PC-9 (cell line): Measurements from ENCODE around the gene OTX1. TPM values are rescaled to one million over a fixed set of nuclear protein-coding genes. Genes with fewer than 3 reads are reported as not detected.

Experiments used
- BruUV-seq: library from RNA; stranded (reverse); fragments of 400-500 nt; replicated peaks from 2 replicates; lab custom pipeline; 2021; lab: Mats Ljungman, UMichigan
- CTCF ChIA-PET: fragments of 300-600 bp; sonication (Branson Sonifier 250); formaldehyde crosslinking; loops from one replicate; lab custom pipeline; 2022; ENCODE audit warnings: antibody characterized with exemption; lab: Charles Lee
- POLR2A ChIA-PET: fragments of 300-600 bp; sonication (Branson Sonifier 250); formaldehyde crosslinking; loops from one replicate; lab custom pipeline; 2022; ENCODE audit warnings: antibody characterized with exemption; ENCODE audit not compliant: unreplicated experiment; lab: Charles Lee
- DNase-seq, 2 experiments: peaks; one replicate each; pipeline versions ENCODE4 v3.0.0 to v3.0.0-alpha.2; 2015 to 2022; ENCODE audit warnings: mixed read lengths in 1 of 2
- H2AFZ ChIP-seq: fragments of 200-600 bp; sonication (generic); 2 replicates; pipeline ENCODE4 v1.8.1; 2017; ENCODE audit warnings: antibody characterized with exemption
- H3F3A ChIP-seq: fragments of 200-600 bp; sonication (generic); 2 replicates; pipeline ENCODE4 v1.8.1; 2017; ENCODE audit warnings: antibody characterized with exemption, mild to moderate bottlenecking, low read depth; ENCODE audit not compliant: insufficient read depth
- H3K27ac ChIP-seq: fragments of 200-600 bp; sonication (generic); 2 replicates; pipeline ENCODE4 v1.6.1; 2016; ENCODE audit warnings: mixed run types
- H3K27me3 ChIP-seq: fragments of 200-600 bp; sonication (generic); 2 replicates; pipeline ENCODE4 v1.6.1; 2016; ENCODE audit warnings: low read depth, mixed run types; ENCODE audit not compliant: insufficient read depth
- H3K36me3 ChIP-seq: fragments of 200-600 bp; sonication (generic); 2 replicates; pipeline ENCODE4 v1.6.1; 2016; ENCODE audit warnings: low read depth, mixed run types
- H3K4me1 ChIP-seq: fragments of 200-600 bp; sonication (generic); replicated peaks from 2 replicates; pipeline ENCODE4 v1.6.1; 2016; ENCODE audit warnings: mixed run types; ENCODE audit not compliant: insufficient read depth
- H3K4me2 ChIP-seq: fragments of 200-600 bp; sonication (generic); 2 replicates; pipeline ENCODE4 v1.6.1; 2017; ENCODE audit warnings: mixed run types
- H3K4me3 ChIP-seq: fragments of 200-600 bp; sonication (generic); 2 replicates; pipeline ENCODE4 v1.6.1; 2016; ENCODE audit warnings: mixed run types
- H3K79me2 ChIP-seq: fragments of 200-600 bp; sonication (generic); 2 replicates; pipeline ENCODE4 v1.6.1; 2017; ENCODE audit warnings: low read depth, mixed run types
- H3K9me2 ChIP-seq: fragments of 200-600 bp; sonication (generic); 2 replicates; pipeline ENCODE4 v1.8.1; 2017; ENCODE audit warnings: mild to moderate bottlenecking; ENCODE audit not compliant: insufficient read depth
- H3K9me3 ChIP-seq: fragments of 200-600 bp; sonication (generic); 2 replicates; pipeline ENCODE4 v1.8.1; 2016; ENCODE audit warnings: low read depth; ENCODE audit not compliant: insufficient read depth
- H4K20me1 ChIP-seq: fragments of 200-600 bp; sonication (generic); 2 replicates; pipeline ENCODE4 v1.8.1; 2017; ENCODE audit not compliant: insufficient read depth
- EZH2 ChIP-seq: fragments of 200-600 bp; sonication (generic); IDR thresholded peaks from 2 replicates; pipeline ENCODE4 v1.8.0; 2017; ENCODE audit warnings: antibody characterized with exemption, low read depth
- intact Hi-C: fragments of 100-400 bp; cut with micrococcal nuclease; formaldehyde crosslinking; loops from one replicate; pipeline ENCODE4 v1.10.0; 2022; ENCODE audit not compliant: unreplicated experiment
- total RNA-seq: library from RNA; stranded (reverse); gene quantifications from 2 replicates; pipeline ENCODE4 v1.2.3, GENCODE V29; 2021
- TF ChIP-seq, protein P1 (sequence below): fragments of 200-600 bp; sonication (generic); conservative IDR thresholded peaks from 2 replicates; pipeline ENCODE4 v1.6.1; 2017; ENCODE audit warnings: mixed run types, antibody characterized with exemption, mild to moderate bottlenecking, moderate library complexity

OTX1 gene
- total RNA-seq, 1 experiment from 2014 or later, result 6.8 TPM

DNA sequence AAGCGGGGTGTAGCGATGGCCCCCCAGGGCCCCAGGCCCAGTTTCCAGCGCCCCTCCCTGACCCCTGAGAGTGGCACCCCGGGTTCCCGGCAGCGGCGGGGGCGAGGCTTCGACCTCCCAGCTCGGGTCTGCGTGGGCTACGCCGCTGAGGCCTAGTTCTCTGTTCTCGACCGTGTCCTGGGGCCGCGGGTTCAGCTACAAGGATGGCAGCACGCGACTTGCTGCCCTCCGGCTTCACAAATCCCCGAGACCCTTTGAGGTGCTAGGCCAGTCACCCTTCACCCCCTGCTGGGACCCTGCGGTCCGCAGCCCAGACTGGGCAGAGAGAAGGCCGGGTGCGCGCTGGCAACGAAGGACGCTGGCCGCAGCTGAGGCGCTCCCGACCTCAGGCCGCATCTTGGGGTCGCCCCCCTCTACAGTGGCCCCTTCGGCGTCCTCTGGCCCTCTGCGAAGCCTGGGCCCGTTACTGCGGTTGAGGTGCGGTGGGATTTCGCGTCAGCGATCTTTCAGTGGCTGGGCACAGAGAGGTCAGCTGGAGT is 1.2 kb downstream of the OTX1 start:
- no peaks in the 10 kb centered on the region for H3K9me3 ChIP-seq
- no peaks in the 10 kb centered on the region for H4K20me1 ChIP-seq
- 0 out of 2 replicates have a peak, but pooled peaks cover 6% of the 10 kb centered on the region for H3K4me1 ChIP-seq
- intact Hi-C loops, result loop anchor here (2.0 kb wide), 1 partner anchor 1699 kb away; no protein-coding TSS in a partner anchor
- no peaks in the 10 kb centered on the region for H3K9me2 ChIP-seq
- no peaks in the 10 kb centered on the region for H3K36me3 ChIP-seq
- no peaks in the 10 kb centered on the region for H3K27me3 ChIP-seq
- ChIA-PET POLR2A (interaction anchor here (0.7 kb wide), 1 partner anchor 417 kb away, joined by 9 read pairs; no protein-coding TSS in a partner anchor), CTCF (interaction anchor here (0.7 kb wide), 1 partner anchor 261 kb away, joined by 24 read pairs; no protein-coding TSS in a partner anchor)
- H3K27ac ChIP-seq, result no peak overlapping the region
- DNase-seq, result no peak
- H2AFZ ChIP-seq, result peak overlapping the region; percentile 100; the same call in 1 of the 2 replicates
- no peaks in the 10 kb centered on the region; the same call in 1 of the 2 replicates for H3F3A ChIP-seq
- TF ChIP-seq, protein P1, sequence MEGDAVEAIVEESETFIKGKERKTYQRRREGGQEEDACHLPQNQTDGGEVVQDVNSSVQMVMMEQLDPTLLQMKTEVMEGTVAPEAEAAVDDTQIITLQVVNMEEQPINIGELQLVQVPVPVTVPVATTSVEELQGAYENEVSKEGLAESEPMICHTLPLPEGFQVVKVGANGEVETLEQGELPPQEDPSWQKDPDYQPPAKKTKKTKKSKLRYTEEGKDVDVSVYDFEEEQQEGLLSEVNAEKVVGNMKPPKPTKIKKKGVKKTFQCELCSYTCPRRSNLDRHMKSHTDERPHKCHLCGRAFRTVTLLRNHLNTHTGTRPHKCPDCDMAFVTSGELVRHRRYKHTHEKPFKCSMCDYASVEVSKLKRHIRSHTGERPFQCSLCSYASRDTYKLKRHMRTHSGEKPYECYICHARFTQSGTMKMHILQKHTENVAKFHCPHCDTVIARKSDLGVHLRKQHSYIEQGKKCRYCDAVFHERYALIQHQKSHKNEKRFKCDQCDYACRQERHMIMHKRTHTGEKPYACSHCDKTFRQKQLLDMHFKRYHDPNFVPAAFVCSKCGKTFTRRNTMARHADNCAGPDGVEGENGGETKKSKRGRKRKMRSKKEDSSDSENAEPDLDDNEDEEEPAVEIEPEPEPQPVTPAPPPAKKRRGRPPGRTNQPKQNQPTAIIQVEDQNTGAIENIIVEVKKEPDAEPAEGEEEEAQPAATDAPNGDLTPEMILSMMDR, result no peak
- TF ChIP-seq EZH2, result no peak
- peak overlapping the region; percentile 100; the same call in 1 of the 2 replicates for H3K4me3 ChIP-seq
- peak overlapping the region; percentile 86 for H3K4me2 ChIP-seq
- BruUV-seq, result no TSS peak
- no peaks in the 10 kb centered on the region for H3K79me2 ChIP-seq

GRCh38 chr2:63052411-63053080 is 1.9 kb downstream of the OTX1 start:
- BruUV-seq, result no TSS peak
- DNase-seq, result no peak
- no peaks in the 10 kb centered on the region for H3K36me3 ChIP-seq
- H4K20me1 ChIP-seq, result no peaks in the 10 kb centered on the region
- no peak for TF ChIP-seq EZH2
- TF ChIP-seq, protein P1, result no peak
- no peaks in the 10 kb centered on the region; the same call in 1 of the 2 replicates for H3F3A ChIP-seq
- no peak overlapping the region for H3K4me2 ChIP-seq
- H3K9me3 ChIP-seq, result no peaks in the 10 kb centered on the region
- intact Hi-C loops, result no loop called here
- no peak overlapping the region for H2AFZ ChIP-seq
- H3K27ac ChIP-seq, result no peak overlapping the region
- no peaks in the 10 kb centered on the region for H3K27me3 ChIP-seq
- POLR2A ChIA-PET, result interaction anchor here (0.6 kb wide), 1 partner anchor 439 kb away, joined by 3 read pairs; no protein-coding TSS in a partner anchor
- 0 out of 2 replicates have a peak, but pooled peaks cover 6% of the 10 kb centered on the region for H3K4me1 ChIP-seq
- no peaks in the 10 kb centered on the region for H3K79me2 ChIP-seq
- no peaks in the 10 kb centered on the region for H3K9me2 ChIP-seq
- no peak overlapping the region for H3K4me3 ChIP-seq
- CTCF ChIA-PET, result no interaction called here

- Histone ChIP-seq H3K9me3 (no peaks in the 10 kb centered on the region), H2AFZ (no peak overlapping the region), H3K9me2 (no peaks in the 10 kb centered on the region), H3K4me3 (no peak overlapping the region), H3K36me3 (no peaks in the 10 kb centered on the region), H3K27ac (no peak overlapping the region), H3K4me2 (no peak overlapping the region), H3K79me2 (no peaks in the 10 kb centered on the region), H3K4me1 (0 out of 2 replicates have a peak, but pooled peaks cover 6% of the 10 kb centered on the region), H3F3A (no peaks in the 10 kb centered on the region; the same call in 1 of the 2 replicates), H3K27me3 (no peaks in the 10 kb centered on the region), H4K20me1 (no peaks in the 10 kb centered on the region)
- no TSS peak for BruUV-seq
- CTCF ChIA-PET, result no interaction called here
- intact Hi-C loops, result no loop called here
- TF ChIP-seq EZH2, result no peak
- TF ChIP-seq, protein P1, result no peak
- POLR2A ChIA-PET, result interaction anchor here (0.6 kb wide), 1 partner anchor 439 kb away, joined by 3 read pairs; no protein-coding TSS in a partner anchor
- no peak for DNase-seq
Observed at GRCh38 chr2:63053081-63053888, 2.7 kb downstream of the OTX1 start.
